Cardiac septum (tissue), 1 donor: ENCODE measurements around the gene AOPEP. TPM values are rescaled to one million over a fixed set of nuclear protein-coding genes. Genes with fewer than 3 reads are reported as not detected.
"Not testable (repeated sequence)": the region's sequence is repeated elsewhere in the genome, so short reads cannot be mapped to it uniquely, and the experiment has no call there.

Experiments used
- DNase-seq: peaks from one replicate; pipeline ENCODE4 v3.0.0-alpha.2; 2020; ENCODE audit warnings: low spot score
- intact Hi-C: fragments of 100-400 bp; cut with DNase I; formaldehyde crosslinking; loops from one replicate; pipeline ENCODE4 v1.14.0; 2022
- total RNA-seq: library from RNA; stranded (reverse); fragmentation: NEBNext Ultra II Directional; extraction: Animal tissue kit (Norgen Biotek cat#: 25700); gene quantifications from one replicate; pipeline ENCODE4 v1.2.1, GENCODE V29; 2021
- donor health status: DM: no; HTN: no; CAD: no.

Gene AOPEP
- total RNA-seq, 1 donor from 2014 or later: 260 TPM

DNA sequence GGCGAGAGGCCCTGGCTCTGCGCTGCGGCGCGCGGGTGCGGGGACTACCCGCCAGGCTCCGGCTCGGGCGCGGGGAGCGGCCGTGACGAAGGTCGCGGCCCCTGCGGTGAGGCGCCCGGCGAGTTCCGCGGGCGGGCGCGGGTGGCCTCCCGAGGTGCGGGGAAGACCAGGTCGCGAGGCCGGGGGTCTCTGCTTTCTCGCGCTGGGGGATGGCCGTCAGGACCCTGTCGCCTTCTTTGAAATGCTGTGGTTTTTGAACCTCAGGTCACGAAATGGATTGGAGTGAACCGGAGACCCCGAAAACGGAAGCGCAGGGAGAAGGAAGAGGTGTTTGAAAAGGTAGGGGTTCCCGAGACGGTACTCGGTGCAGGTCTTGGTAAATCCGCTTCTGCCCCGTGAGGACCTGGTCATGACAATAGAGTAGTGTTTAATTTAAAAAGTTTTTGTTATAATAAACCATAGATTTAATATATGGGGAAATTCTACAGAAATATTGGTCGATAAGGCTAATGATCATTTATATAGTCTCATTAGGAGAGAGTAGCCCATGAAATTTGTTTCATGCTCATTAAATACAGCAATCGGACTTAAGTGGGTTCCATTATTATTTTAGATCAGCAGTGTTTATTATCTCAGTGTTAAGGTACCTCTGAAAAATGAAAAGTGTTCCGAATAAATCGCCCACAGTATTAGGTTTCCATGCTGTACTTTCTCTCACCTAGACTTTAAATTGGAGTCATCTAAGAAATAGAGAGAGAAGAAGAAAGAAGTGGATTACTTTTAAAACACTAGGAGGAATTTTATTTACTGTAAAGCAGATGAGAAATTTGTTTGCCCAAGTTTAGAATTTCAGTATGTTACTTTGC is 279.0 kb downstream of the AOPEP start:
- DNase-seq: no peak
- intact Hi-C loops: loop anchor here (2.0 to 5.0 kb wide), 6 partner anchors 42 to 223 kb away; no protein-coding TSS in a partner anchor

DNA sequence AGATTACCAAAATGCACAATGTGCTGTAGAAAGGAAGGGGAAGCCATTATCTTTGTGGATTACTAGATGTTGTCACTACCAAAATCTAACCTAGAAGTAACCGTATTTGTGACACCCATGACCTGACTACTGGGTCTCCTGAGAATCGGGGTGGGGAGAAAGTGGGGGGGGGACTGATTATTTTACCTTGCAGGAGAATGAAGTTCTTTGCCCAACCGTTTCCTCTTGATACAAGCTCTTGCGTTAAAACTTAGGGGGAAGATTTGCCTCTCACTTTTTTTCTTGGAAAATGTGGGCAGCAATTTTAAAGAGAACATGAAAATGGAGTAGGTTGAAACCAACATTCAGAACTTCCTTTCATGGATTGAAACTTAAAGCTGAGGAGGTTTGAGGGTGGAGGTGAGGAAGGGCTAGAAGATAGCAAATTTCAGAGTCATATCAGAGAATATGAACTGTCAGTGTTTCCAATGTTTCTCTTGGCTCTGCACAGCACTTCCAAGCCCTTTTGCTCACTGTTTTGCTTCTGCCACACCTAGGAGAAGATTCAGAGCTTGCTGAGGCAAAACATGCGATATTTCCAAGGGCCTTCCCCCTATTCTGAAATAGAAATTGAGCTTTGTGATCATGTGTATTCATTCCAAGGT is 280.8 kb downstream of the AOPEP start:
- intact Hi-C loops: loop anchor here (2.0 to 5.0 kb wide), 4 partner anchors 40 to 137 kb away; no protein-coding TSS in a partner anchor
- DNase-seq: no peak

- intact Hi-C loops: loop anchor here (5.0 kb wide), 3 partner anchors 39 to 119 kb away; no protein-coding TSS in a partner anchor
- no peak for DNase-seq
Observed at GRCh38 chr9:95008151-95008771, 281.8 kb downstream of the AOPEP start.

GRCh38 chr9:95009459-95009858 is 283.0 kb downstream of the AOPEP start:
- DNase-seq: no peak
- intact Hi-C loops: loop anchor here (5.0 kb wide), 3 partner anchors 38 to 118 kb away; no protein-coding TSS in a partner anchor

GRCh38 chr9:95010431-95010838 is 283.9 kb downstream of the AOPEP start:
- DNase-seq: no peak
- intact Hi-C loops: no loop called here

- intact Hi-C loops: no loop called here
- no peak for DNase-seq
Observed at GRCh38 chr9:95012035-95012708, 285.7 kb downstream of the AOPEP start.

DNA sequence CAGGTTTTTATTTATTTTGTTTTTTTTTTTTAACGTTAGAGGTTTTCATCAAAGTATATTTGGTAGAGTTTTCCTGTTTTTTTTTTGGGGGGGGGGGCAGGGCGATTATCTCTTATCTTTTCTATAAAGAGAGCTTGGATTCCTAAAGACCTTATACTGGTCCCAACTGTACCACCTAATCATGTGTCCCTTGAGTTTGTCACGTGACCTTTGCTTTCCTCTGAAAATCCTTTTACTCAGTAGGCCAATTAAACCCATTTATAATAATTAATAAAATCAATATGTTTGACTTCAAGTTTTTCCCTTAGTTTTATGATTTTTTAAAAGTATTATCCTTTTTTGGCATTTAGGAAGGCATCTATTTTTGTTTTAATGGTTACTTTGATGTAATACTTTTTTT is 286.4 kb downstream of the AOPEP start:
- DNase-seq: no peak
- intact Hi-C loops: no loop called here

DNA sequence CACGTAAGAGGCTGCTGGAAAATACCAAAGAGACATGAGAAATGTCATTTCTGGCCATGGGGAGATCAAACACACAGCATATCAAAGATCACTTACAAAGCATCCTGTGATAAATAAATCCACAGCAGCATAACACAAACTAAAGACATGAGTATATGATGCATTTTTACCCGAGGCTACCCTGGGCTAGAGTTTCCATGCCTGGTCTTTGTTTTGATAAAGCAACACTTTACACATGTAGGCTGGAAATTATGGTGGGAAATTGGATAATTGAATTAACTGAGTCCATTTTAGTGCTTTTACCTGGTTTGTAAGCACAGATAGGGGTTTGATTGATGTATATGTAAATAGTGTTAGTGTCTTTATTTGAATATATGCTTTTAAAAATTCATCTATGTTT is 288.4 kb downstream of the AOPEP start:
- DNase-seq: no peak
- intact Hi-C loops: no loop called here

DNA sequence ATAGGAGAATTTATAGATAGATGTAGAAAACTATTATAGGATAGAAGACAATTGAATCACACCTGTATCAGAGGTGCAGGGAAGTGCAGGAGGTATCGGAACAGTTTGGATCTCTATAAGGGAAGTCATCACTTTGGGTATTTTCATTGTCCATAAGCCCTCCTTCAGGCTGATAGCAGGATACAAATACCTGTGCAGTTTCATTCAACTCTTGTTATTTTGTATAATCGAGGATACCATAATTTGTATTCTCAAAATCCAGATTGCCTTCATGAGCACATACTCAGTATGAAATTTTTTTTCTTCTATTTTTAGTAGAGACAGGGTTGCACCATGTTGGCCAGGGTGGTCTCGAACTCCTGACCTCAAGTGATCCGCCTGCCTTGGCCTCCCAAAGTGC is 289.1 kb downstream of the AOPEP start:
- intact Hi-C loops: no loop called here

DNA sequence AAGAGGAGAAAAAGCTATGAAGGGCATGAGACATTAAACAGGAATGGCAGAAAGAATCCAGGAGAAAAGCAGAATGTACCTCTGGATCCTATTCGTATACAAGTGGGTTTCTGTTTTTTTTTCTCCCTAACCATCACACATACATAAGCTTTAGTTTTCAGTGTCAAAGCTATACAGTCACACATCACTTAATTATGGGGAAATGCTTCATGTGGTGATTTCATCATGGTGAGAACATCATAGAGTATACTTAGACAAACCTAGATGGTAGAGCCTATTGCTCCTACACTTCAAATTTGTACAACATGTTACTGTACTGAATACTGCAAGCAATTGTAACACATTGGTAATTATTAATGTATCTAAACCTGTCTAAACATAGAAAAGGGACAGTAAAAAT is 290.6 kb downstream of the AOPEP start:
- no peak for DNase-seq
- intact Hi-C loops: no loop called here

More for the DNA sequence above, 289.1 kb downstream of the AOPEP start:
- DNase-seq: no peak

DNA sequence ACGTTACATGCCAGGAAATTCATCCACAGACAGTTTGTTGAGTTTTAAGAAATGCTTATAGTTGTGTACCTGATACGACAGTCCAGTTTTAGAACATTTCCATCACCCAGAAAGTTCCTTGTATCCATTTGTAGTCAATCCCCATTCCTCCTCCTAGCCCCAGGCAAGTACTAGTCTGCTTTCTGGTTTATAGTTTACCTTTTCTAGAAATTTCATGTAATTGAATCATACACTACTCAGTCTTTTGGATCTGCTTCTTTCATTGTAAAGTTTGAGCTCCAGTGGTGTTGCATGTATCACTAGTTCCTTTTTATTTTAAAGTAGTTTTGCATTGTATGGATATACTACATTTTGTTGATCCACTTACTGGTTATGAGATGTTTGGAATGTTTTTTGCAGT is 291.2 kb downstream of the AOPEP start:
- intact Hi-C loops: no loop called here
- DNase-seq: no peak

DNA sequence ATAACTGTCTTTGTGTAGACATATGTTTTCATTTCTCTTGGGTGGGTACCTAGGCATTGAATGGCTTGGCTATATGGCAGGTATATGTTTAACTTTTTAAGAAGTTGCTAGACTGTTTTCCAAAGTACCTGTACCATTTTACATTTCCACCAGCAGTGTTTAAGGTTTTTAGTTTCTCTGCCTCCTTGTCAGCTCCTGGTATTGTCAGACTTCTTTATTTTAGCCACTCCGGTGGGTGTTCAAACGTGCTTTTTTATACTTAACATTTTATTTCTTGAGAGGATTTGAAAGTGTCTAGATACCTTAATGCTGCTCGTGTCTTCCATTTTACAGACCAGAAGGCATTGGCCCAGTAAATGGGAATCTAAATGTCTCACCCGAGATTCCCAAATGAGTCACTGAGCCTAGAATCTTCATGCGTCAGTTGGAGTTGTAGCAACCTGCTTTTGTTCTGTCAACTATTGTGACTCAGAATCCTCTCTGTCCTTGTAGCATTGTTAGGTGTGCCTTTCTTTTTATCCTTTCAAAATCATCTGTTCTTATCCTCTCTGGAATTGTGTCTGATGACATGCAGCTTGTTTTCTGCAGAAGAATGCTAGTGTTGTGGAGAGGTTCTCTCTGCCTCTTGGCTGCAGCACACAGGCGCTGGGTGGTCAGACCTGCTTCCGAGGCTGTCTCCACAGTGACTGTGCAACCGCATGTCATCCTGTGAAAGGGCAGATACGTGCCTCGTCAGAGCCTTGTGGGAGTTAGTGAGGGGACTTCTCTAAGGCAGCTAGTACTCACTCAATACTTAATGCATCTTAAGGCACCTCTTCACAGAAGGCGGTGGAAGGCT is 291.8 kb downstream of the AOPEP start:
- DNase-seq: no peak
- intact Hi-C loops: no loop called here

DNA sequence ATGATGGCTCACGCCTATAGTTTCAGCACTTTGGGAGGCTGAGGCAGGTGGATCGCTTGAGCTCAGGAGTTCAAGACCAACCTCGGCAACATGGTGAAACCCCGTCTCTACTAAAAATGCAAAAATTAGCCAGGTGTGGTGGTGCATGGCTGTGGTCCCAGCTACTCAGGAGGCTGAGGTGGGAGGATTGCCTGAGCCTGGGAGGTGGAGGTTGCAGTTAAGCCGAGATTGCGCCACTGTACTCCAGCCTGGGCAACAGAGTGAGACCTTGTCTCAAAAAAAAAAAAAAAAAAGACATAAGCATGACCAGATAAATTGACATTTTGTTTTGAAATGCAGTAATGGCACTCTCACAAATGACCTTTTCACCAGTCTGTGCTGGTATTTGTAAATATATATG is 294.1 kb downstream of the AOPEP start:
- intact Hi-C loops: loop anchor here (5.0 kb wide), 1 partner anchor 37 kb away; no protein-coding TSS in a partner anchor
- not testable (repeated sequence) for DNase-seq

GRCh38 chr9:95021166-95021886 is 294.8 kb downstream of the AOPEP start:
- no peak for DNase-seq
- intact Hi-C loops: loop anchor here (5.0 kb wide), 1 partner anchor 36 kb away; no protein-coding TSS in a partner anchor

GRCh38 chr9:95022657-95023056 is 296.2 kb downstream of the AOPEP start:
- intact Hi-C loops: loop anchor here (5.0 kb wide), 1 partner anchor 35 kb away; no protein-coding TSS in a partner anchor
- no peak for DNase-seq

DNA sequence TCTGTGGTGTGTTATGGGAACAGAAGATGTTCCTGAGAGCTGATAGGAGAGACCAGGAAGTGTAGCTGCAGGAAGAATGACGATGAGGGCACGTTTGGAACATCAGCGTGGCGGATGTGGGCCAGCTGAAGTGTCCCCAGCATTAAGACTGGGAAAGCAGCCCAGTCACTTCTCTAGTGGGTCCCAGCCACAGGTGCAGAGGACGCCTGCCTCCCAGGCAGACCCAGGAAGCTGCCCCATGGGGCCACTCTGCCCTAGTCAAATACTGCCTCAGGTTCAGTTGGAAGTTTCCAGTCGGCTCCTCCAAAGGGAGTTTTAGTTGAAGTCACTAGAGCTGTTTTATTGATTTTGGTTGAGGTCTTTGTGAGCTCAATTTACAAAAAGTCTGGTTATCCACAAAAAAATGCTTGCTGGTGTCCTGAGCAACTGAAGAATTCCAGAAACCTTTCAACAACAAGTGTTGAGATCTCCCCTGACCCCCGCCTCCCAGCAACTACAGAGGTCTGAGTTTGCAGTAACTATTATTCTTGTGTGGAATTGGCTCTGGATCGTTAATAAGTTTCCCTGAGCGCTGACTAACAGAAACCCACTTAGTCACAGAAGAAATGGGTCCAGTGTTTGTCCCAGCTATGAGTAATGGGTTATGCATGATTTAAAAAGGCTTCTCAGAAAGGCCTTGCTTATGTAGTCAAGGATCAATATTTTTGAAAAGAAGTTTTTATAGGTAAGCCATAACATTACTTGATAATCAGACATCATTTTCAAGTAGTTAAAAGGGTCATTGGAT is 296.9 kb downstream of the AOPEP start:
- intact Hi-C loops: loop anchor here (5.0 kb wide), 1 partner anchor 34 kb away; no protein-coding TSS in a partner anchor

DNA sequence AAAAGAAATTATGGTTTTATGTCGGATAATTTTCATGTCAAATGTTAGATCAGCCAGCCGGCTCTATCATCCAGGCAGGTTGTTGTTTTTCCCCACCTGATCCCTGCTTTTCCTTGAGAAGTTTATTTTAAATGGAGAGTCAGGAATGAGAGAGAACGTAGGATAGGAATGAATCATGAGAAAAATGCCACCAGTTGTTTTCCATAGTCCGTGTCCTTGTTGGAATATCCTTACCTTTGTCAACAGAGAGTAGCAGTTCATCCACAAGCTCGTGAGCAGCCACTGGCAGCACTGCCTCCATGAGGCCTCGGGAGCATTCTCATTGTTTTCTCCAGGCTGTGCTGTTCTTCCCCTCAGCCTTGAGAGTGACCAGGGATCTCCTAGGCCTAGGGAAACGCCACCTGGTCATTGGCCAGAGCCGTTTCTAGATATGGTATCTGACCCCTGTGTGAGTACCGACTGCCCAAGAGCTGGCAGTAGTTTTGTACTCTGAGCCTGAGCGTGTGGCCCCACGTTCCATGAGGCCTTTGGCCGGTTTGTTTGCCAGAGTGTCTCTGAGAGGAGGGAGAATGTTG is 297.7 kb downstream of the AOPEP start:
- no peak for DNase-seq
- intact Hi-C loops: loop anchor here (5.0 kb wide), 1 partner anchor 33 kb away; no protein-coding TSS in a partner anchor

More for the DNA sequence above, 296.9 kb downstream of the AOPEP start:
- no peak for DNase-seq
